Measurements from ENCODE around the gene TGM6. TPM values are rescaled to one million over a fixed set of nuclear protein-coding genes. Genes with fewer than 3 reads are reported as not detected.
A peak's percentile ranks its signal among the peaks of the same experiment; 100 is the strongest.

TGM6 gene
- total RNA-seq, 2 experiments from 2014 or later: not detected

DNA sequence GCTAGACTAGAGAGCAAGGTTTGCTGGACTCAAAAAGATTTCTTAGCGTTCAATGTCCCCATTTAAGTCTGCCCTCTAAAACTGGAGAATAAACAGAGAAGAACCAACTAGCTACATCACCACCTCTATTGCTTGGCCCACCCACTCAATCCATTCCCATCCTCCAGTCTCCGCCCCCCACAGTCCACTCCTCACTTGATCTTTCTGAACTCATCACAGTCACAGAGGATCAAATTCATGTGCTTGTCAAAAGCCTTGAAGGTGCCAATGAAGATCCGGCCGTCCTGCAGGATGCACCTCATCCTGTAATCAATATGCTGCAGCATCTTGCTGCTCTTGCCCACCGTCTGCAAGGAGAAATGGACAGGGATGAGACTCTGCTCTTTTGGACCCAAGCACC, 86.7 kb downstream of the TGM6 start:
- intact Hi-C loops (cut with DNase I, micrococcal nuclease): no loop called here
- peak overlapping the region; percentile 98 for H3K27ac Mint-ChIP-seq
- TF ChIP-seq, protein P1, sequence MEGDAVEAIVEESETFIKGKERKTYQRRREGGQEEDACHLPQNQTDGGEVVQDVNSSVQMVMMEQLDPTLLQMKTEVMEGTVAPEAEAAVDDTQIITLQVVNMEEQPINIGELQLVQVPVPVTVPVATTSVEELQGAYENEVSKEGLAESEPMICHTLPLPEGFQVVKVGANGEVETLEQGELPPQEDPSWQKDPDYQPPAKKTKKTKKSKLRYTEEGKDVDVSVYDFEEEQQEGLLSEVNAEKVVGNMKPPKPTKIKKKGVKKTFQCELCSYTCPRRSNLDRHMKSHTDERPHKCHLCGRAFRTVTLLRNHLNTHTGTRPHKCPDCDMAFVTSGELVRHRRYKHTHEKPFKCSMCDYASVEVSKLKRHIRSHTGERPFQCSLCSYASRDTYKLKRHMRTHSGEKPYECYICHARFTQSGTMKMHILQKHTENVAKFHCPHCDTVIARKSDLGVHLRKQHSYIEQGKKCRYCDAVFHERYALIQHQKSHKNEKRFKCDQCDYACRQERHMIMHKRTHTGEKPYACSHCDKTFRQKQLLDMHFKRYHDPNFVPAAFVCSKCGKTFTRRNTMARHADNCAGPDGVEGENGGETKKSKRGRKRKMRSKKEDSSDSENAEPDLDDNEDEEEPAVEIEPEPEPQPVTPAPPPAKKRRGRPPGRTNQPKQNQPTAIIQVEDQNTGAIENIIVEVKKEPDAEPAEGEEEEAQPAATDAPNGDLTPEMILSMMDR (IDR thresholded peaks at IDR 0.05): no peak
- DNase-seq: no peak
- H3K27me3 Mint-ChIP-seq: no peaks in the 10 kb centered on the region
- H3K27ac ChIP-seq (ENCODE audit: low read depth in 1 of 2, low read length in 2 of 2): no peak overlapping the region
- H3K9me3 Mint-ChIP-seq: peaks cover 2% of the 10 kb centered on the region
- H3K4me1 Mint-ChIP-seq (ENCODE audit: low read depth): peaks cover 52% of the 10 kb centered on the region
- H3K36me3 Mint-ChIP-seq (ENCODE audit: low read depth): peaks cover 82% of the 10 kb centered on the region
- H3K4me1 ChIP-seq (ENCODE audit: insufficient read depth, low read length): peaks cover 23% of the 10 kb centered on the region
- H3K27me3 ChIP-seq (ENCODE audit: control insufficient read depth in 1 of 2, insufficient read depth in 2 of 2, low read length in 2 of 2): no peaks in the 10 kb centered on the region
- CTCF ChIA-PET: interaction anchor here (0.9 kb wide), 1 partner anchor 54 kb away, joined by 4 read pairs; no protein-coding TSS in a partner anchor
- no peaks in the 10 kb centered on the region for H3K9me3 ChIP-seq (ENCODE audit: control insufficient read depth in 1 of 2, insufficient read depth in 1 of 2, low read length in 2 of 2)
- ATAC-seq (ENCODE audit: poor library complexity): no peak
- peaks cover 64% of the 10 kb centered on the region for H3K36me3 ChIP-seq (ENCODE audit: insufficient read depth, low read length)
- no peak overlapping the region for H3K4me3 ChIP-seq (ENCODE audit: low read length)
- POLR2A ChIA-PET: no interaction called here
- H3K4me3 Mint-ChIP-seq: peak overlapping the region; percentile 56

DNA sequence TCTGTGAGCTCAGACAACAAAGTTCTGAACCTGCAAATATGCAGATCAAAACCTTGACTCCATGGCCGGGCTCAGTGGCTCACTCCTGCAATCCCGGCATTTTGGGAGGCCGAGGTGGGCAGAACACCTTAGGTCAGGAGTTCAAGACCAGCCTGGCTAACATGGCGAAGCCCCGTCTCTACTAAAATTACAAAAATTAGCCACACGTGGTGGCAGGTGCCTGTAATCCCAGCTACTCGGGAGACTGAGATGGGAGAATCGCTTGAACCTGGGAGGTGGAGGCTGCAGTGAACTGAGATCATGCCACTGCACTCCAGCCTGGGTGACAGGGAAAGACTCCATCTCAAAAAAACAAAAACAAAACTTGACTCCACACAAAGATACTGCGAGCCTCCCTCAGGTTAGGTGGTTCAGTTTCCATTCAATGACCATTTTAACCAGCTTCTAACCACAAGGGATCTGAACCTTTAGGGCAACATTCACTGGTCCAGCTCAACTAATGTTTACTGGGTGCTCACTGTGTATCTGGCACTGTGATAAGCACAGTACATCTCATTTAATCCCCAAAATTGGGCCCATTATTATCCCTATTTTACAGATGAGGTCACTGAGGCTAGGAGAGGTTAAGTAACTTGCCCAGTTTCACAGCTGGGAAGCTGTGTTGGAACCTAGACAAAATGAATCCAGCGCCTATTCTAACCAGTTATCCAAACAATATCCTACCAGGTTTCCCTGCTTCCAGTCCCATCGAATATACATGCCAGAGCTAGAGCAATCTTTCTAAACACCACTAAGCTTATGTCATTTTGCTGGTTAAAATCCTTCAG, 88.1 kb downstream of the TGM6 start:
- Histone ChIP-seq H3K4me3 (ENCODE audit: low read length) (no peak overlapping the region), H3K27me3 (ENCODE audit: control insufficient read depth in 1 of 2, insufficient read depth in 2 of 2, low read length in 2 of 2) (no peaks in the 10 kb centered on the region), H3K9me3 (ENCODE audit: control insufficient read depth in 1 of 2, insufficient read depth in 1 of 2, low read length in 2 of 2) (no peaks in the 10 kb centered on the region), H3K36me3 (ENCODE audit: insufficient read depth, low read length) (peaks cover 50% of the 10 kb centered on the region), H3K4me1 (ENCODE audit: insufficient read depth, low read length) (peaks cover 23% of the 10 kb centered on the region), H3K27ac (ENCODE audit: low read depth in 1 of 2, low read length in 2 of 2) (peak overlapping the region in 1 of 2 donors; percentile 96)
- Mint-ChIP-seq H3K27me3 (no peaks in the 10 kb centered on the region), H3K4me1 (ENCODE audit: low read depth) (peaks cover 54% of the 10 kb centered on the region), H3K36me3 (ENCODE audit: low read depth) (peaks cover 69% of the 10 kb centered on the region), H3K27ac (peak overlapping the region; percentile 98), H3K9me3 (peaks cover 2% of the 10 kb centered on the region), H3K4me3 (peak overlapping the region; percentile 79)
- TF ChIP-seq, protein P1 (IDR thresholded peaks at IDR 0.05): no peak
- DNase-seq (no peak), ATAC-seq (ENCODE audit: poor library complexity) (no peak)
- POLR2A ChIA-PET: interaction anchor here (0.7 to 3.1 kb wide), 7 partner anchors 10 to 857 kb away, joined by 3 to 45 read pairs (median 16); partner anchors contain the start of genes NOP56, STK35 and ZNF343
- intact Hi-C loops (cut with DNase I, micrococcal nuclease): no loop called here
- CTCF ChIA-PET: interaction anchor here (3.6 kb wide), 1 partner anchor 53 kb away, joined by 16 read pairs; no protein-coding TSS in a partner anchor

DNA sequence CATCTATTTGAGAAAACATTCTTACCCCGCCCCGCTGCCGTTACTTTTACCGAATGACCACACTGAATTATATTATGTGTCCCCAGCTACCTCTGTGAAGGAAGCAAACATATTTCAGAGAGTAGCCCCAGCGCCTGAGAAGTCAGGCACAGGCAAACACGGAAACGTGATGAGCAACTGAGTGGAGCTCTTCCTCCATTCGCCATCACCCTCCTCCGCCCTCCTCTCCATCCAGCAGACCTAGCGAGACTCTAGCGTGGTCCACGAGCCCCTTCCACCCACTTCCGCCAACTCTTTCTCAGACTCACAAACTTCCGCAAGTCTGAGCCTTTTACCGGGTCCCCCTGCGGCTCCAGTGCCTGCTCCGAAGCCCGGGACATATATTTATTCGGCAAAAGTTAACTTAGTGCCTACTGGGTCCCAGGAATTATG, 89.3 kb downstream of the TGM6 start:
- DNase-seq (peak; percentile 39 to 84 (median 56)), ATAC-seq (ENCODE audit: poor library complexity) (peak; percentile 50)
- POLR2A ChIA-PET: interaction anchor here (0.7 to 3.1 kb wide), 20 partner anchors 7 to 1623 kb away, joined by 3 to 45 read pairs (median 5); partner anchors contain the start of genes ADISSP, IDH3B, NOP56 and NSFL1C
- peaks cover 54% of the 10 kb centered on the region for H3K4me1 Mint-ChIP-seq (ENCODE audit: low read depth)
- H3K36me3 ChIP-seq (ENCODE audit: insufficient read depth, low read length): peaks cover 38% of the 10 kb centered on the region
- TF ChIP-seq, protein P1 (IDR thresholded peaks at IDR 0.05): no peak
- no peaks in the 10 kb centered on the region for H3K27me3 Mint-ChIP-seq
- H3K27ac ChIP-seq (ENCODE audit: low read depth in 1 of 2, low read length in 2 of 2): peak overlapping the region; percentile 91 to 96
- no peaks in the 10 kb centered on the region for H3K27me3 ChIP-seq (ENCODE audit: control insufficient read depth in 1 of 2, insufficient read depth in 2 of 2, low read length in 2 of 2)
- peaks cover 57% of the 10 kb centered on the region for H3K36me3 Mint-ChIP-seq (ENCODE audit: low read depth)
- intact Hi-C loops (cut with DNase I, micrococcal nuclease): loop anchor here (1.0 to 5.0 kb wide), 5 partner anchors 39 to 1353 kb away; partner anchors contain the start of genes PSMF1 (in 2 of the 2), NOP56 (in 1 of the 2) and NSFL1C (in 1 of the 2)
- peak overlapping the region; percentile 98 for H3K27ac Mint-ChIP-seq
- CTCF ChIA-PET: interaction anchor here (1.6 to 3.6 kb wide), 3 partner anchors 18 to 54 kb away, joined by 4 to 16 read pairs (median 13); no protein-coding TSS in a partner anchor
- peak overlapping the region; percentile 90 for H3K4me3 ChIP-seq (ENCODE audit: low read length)
- peak overlapping the region; percentile 98 for H3K4me3 Mint-ChIP-seq
- no peaks in the 10 kb centered on the region for H3K9me3 ChIP-seq (ENCODE audit: control insufficient read depth in 1 of 2, insufficient read depth in 1 of 2, low read length in 2 of 2)
- peaks cover 2% of the 10 kb centered on the region for H3K9me3 Mint-ChIP-seq
- peaks cover 23% of the 10 kb centered on the region for H3K4me1 ChIP-seq (ENCODE audit: insufficient read depth, low read length)

Data from CD4-positive, alpha-beta T cell (primary cell).